ENCODE results near the gene ASCL1. TPM values are rescaled to one million over a fixed set of nuclear protein-coding genes. Genes with fewer than 3 reads are reported as not detected.

The ASCL1 gene
- total and polyA plus RNA-seq, 2 of the 13 experiments (the other 11 are each of a cell fraction or from before 2014, with no cell fraction given), result not detected

- no peak for TF ChIP-seq SIN3A (IDR thresholded peaks at IDR 0.05; ENCODE audit: borderline replicate concordance, low read depth, low read length)
- no peak for TF ChIP-seq KLF12 (CRISPR knock-in tag; IDR thresholded peaks at IDR 0.05; ENCODE audit: borderline replicate concordance)
- TF ChIP-seq, protein P1, sequence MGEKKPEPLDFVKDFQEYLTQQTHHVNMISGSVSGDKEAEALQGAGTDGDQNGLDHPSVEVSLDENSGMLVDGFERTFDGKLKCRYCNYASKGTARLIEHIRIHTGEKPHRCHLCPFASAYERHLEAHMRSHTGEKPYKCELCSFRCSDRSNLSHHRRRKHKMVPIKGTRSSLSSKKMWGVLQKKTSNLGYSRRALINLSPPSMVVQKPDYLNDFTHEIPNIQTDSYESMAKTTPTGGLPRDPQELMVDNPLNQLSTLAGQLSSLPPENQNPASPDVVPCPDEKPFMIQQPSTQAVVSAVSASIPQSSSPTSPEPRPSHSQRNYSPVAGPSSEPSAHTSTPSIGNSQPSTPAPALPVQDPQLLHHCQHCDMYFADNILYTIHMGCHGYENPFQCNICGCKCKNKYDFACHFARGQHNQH (CRISPR knock-in tag; IDR thresholded peaks at IDR 0.05), result no peak; the same call in 1 of the 2 replicates
- TF ChIP-seq GFI1 (CRISPR knock-in tag; IDR thresholded peaks at IDR 0.05; ENCODE audit: borderline replicate concordance), result 0 out of 2 replicates have a peak, but pooled peaks have one; percentile 28
- TF ChIP-seq PAX8 (CRISPR knock-in tag; IDR thresholded peaks at IDR 0.05; ENCODE audit: borderline replicate concordance), result no peak
- no peak for TF ChIP-seq ZNF629 (CRISPR knock-in tag; conservative IDR thresholded peaks at IDR 0.05)
- no peak for TF ChIP-seq SAFB2 (CRISPR knock-in tag; IDR thresholded peaks at IDR 0.05; ENCODE audit: borderline replicate concordance, low read depth)
- 0 out of 2 replicates have a peak, but pooled peaks have one; percentile 43 for TF ChIP-seq ZNF772 (CRISPR knock-in tag; IDR thresholded peaks at IDR 0.05)
- TF ChIP-seq ZNF354B (CRISPR knock-in tag; IDR thresholded peaks at IDR 0.05), result no peak
- TF ChIP-seq ZKSCAN8 (CRISPR knock-in tag; IDR thresholded peaks at IDR 0.05; ENCODE audit: borderline replicate concordance), result no peak
- no peak for TF ChIP-seq RARG (CRISPR knock-in tag; IDR thresholded peaks at IDR 0.05; ENCODE audit: low read depth)
- no peak for TF ChIP-seq JUNB (CRISPR knock-in tag; IDR thresholded peaks at IDR 0.05; ENCODE audit: borderline replicate concordance)
- no peak for TF ChIP-seq AGO2 (optimal IDR thresholded peaks at IDR 0.05; ENCODE audit: low read depth, low read length)
- TF ChIP-seq SMYD3 (CRISPR knock-in tag; IDR thresholded peaks at IDR 0.05), result peak; percentile 40; the same call in 1 of the 2 replicates
- TF ChIP-seq PLRG1 (conservative IDR thresholded peaks at IDR 0.05), result no peak
- no peak; the same call in 1 of the 2 replicates for TF ChIP-seq ZNF556 (CRISPR knock-in tag; IDR thresholded peaks at IDR 0.05; ENCODE audit: borderline replicate concordance)
- 0 out of 2 replicates have a peak, but pooled peaks have one; percentile 33 for TF ChIP-seq RFXAP (CRISPR knock-in tag; IDR thresholded peaks at IDR 0.05; ENCODE audit: borderline replicate concordance)
- TF ChIP-seq ATF7 (IDR thresholded peaks at IDR 0.05), result no peak
- no peak for TF ChIP-seq ATF7 (CRISPR knock-in tag; IDR thresholded peaks at IDR 0.05)
- peak; percentile 89; the same call in 1 of the 2 replicates for TF ChIP-seq ZNF292 (CRISPR knock-in tag; IDR thresholded peaks at IDR 0.05; ENCODE audit: borderline replicate concordance, low read depth)
- TF ChIP-seq MXI1 (IDR thresholded peaks at IDR 0.05; ENCODE audit: borderline replicate concordance, low read depth, low read length), result peak; percentile 53; the same call in 1 of the 3 replicates
- no peak for TF ChIP-seq PITX1 (CRISPR knock-in tag; IDR thresholded peaks at IDR 0.05)
- TF ChIP-seq CAMTA2 (CRISPR knock-in tag; IDR thresholded peaks at IDR 0.05; ENCODE audit: borderline replicate concordance), result no peak
- TF ChIP-seq ONECUT2 (CRISPR knock-in tag; IDR thresholded peaks at IDR 0.05), result no peak
- TF ChIP-seq ZNF33B (CRISPR knock-in tag; IDR thresholded peaks at IDR 0.05), result no peak
- TF ChIP-seq ZMYM3 (CRISPR knock-in tag; IDR thresholded peaks at IDR 0.05), result peak; percentile 42; the same call in 1 of the 2 replicates
- TF ChIP-seq ZNF430 (CRISPR knock-in tag; IDR thresholded peaks at IDR 0.05), result 0 out of 2 replicates have a peak, but pooled peaks have one; percentile 46
- TF ChIP-seq ZNF577 (CRISPR knock-in tag; IDR thresholded peaks at IDR 0.05; ENCODE audit: borderline replicate concordance, low read depth), result no peak
- TF ChIP-seq ZBTB37 (CRISPR knock-in tag; IDR thresholded peaks at IDR 0.05), result no peak
These were observed 7.1 kb upstream of the ASCL1 start (continued) for GRCh38 chr12:102950107-102950949.

Data from HepG2 (cell line).